ENCODE results near the gene CCDC160.
"Not testable (repeated sequence)": the region's sequence is repeated elsewhere in the genome, so short reads cannot be mapped to it uniquely, and the experiment has no call there.

- not testable (repeated sequence) for TF ChIP-seq CTCF (conservative IDR thresholded peaks at IDR 0.05); EZH2 (IDR thresholded peaks at IDR 0.05; ENCODE audit: low read depth)
Observed at GRCh38 chrX:134238144-134238543, 1.2 kb downstream of the CCDC160 start.
